WI38 (cell line): Measurements from ENCODE around the gene CIAO3.

ENCODE experiments used
- H3K4me3 ChIP-seq: 2 replicates; pipeline ENCODE4 v1.5.1; 2011; ENCODE audit warnings: low read depth, mild to moderate bottlenecking, control low read depth, low read length
- CTCF ChIP-seq: IDR thresholded peaks from 2 replicates; pipeline ENCODE4 v1.5.1; 2012; ENCODE audit warnings: low read depth, mild to moderate bottlenecking, control low read depth, low read length

Gene CIAO3

GRCh38 chr16:774086-775001 is 33.5 kb upstream of the CIAO3 start:
- no peak overlapping the region for H3K4me3 ChIP-seq

GRCh38 chr16:772959-773358 is 32.2 kb upstream of the CIAO3 start:
- no peak overlapping the region for H3K4me3 ChIP-seq
- TF ChIP-seq CTCF, result no peak

More at GRCh38 chr16:774086-775001, 33.5 kb upstream of the CIAO3 start:
- no peak for TF ChIP-seq CTCF

DNA sequence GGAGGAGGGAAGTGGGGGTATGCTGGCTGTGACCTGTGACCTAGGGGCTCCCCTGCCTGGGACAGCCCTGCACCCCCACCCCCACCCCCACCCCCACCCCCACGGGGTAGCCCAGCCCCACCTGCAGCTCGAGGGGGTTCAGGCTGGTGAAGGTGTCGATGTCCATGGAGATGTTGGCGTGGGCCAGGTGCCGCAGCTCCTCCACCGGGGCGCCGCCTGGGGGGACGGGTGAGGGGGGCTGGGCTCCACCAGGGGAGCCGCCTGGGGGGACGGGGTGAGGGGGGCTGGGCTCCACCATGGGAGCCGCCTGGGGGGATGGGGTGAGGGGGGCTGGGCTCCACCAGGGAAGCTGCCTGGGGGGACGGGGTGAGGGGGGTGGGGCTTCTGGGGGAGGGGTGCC is 29.6 kb upstream of the CIAO3 start:
- TF ChIP-seq CTCF, result no peak
- H3K4me3 ChIP-seq, result no peak overlapping the region

GRCh38 chr16:769934-770333 is 29.1 kb upstream of the CIAO3 start:
- no peak overlapping the region for H3K4me3 ChIP-seq
- TF ChIP-seq CTCF, result no peak

- H3K4me3 ChIP-seq, result no peak overlapping the region
- TF ChIP-seq CTCF, result no peak
These were observed 28.5 kb upstream of the CIAO3 start for GRCh38 chr16:769184-769784.

- TF ChIP-seq CTCF, result no peak
- no peak overlapping the region for H3K4me3 ChIP-seq
These were observed 27.6 kb upstream of the CIAO3 start for GRCh38 chr16:768428-768827.

- TF ChIP-seq CTCF, result no peak
- no peak overlapping the region for H3K4me3 ChIP-seq
These were observed 27.0 kb upstream of the CIAO3 start for GRCh38 chr16:767743-768235.
